Adipocyte (in vitro differentiated cells): Measurements from ENCODE around the gene SNRNP35.
A peak's percentile ranks its signal among the peaks of the same experiment; 100 is the strongest.
"Not testable (repeated sequence)": the region's sequence is repeated elsewhere in the genome, so short reads cannot be mapped to it uniquely, and the experiment has no call there.

ENCODE experiments used
- DNase-seq: peaks from one replicate; pipeline ENCODE4 v3.0.0-alpha.2; 2015; ENCODE audit warnings: low read depth
- H3K27me3 ChIP-seq: replicated peaks from 2 replicates; pipeline ENCODE4 v1.7.0; 2013; ENCODE audit warnings: mild to moderate bottlenecking, low read length, moderate library complexity; ENCODE audit not compliant: control insufficient read depth, insufficient read depth
- H3K36me3 ChIP-seq: 2 replicates; pipeline ENCODE4 v1.7.0; 2013; ENCODE audit warnings: low read length, mild to moderate bottlenecking, moderate library complexity; ENCODE audit not compliant: control insufficient read depth, insufficient read depth, severe bottlenecking
- H3K4me1 ChIP-seq: 2 replicates; pipeline ENCODE4 v1.7.0; 2013; ENCODE audit warnings: mild to moderate bottlenecking, low read length, moderate library complexity; ENCODE audit not compliant: control insufficient read depth, insufficient read depth
- H3K4me3 ChIP-seq: 2 replicates; pipeline ENCODE4 v1.7.0; 2013; ENCODE audit warnings: mild to moderate bottlenecking, low read length, moderate library complexity
- H3K9ac ChIP-seq: 2 replicates; pipeline ENCODE4 v1.7.0; 2013; ENCODE audit warnings: mild to moderate bottlenecking, low read length, moderate library complexity
- H3K9me3 ChIP-seq: 2 replicates; pipeline ENCODE4 v1.7.0; 2013; ENCODE audit warnings: mild to moderate bottlenecking, low read length, moderate library complexity; ENCODE audit not compliant: control insufficient read depth

The SNRNP35 gene

GRCh38 chr12:123457980-123458779 is at the start of gene SNRNP35:
TSS of gene SNRNP35 (plus strand) at chr12:123458139. CDS start at chr12:123465541, 7,402 bp downstream.
- no peaks in the 10 kb centered on the region for H3K9me3 ChIP-seq
- no peaks in the 10 kb centered on the region for H3K36me3 ChIP-seq
- peak; percentile 90 for DNase-seq
- H3K4me1 ChIP-seq = peaks cover 4% of the 10 kb centered on the region
- no peaks in the 10 kb centered on the region for H3K27me3 ChIP-seq
- peak within 1 kb of the TSS; percentile 97 for H3K9ac ChIP-seq
- peak within 1 kb of the TSS; percentile 91 for H3K4me3 ChIP-seq

- H3K36me3 ChIP-seq = peaks cover 49% of the 10 kb centered on the region
- not testable (repeated sequence) for DNase-seq
Measured at GRCh38 chr12:123408619-123409018, 49.3 kb upstream of the SNRNP35 start.

GRCh38 chr12:123409284-123410040 is 48.5 kb upstream of the SNRNP35 start:
- not testable (repeated sequence) for H3K4me1 ChIP-seq, H3K9ac ChIP-seq, H3K4me3 ChIP-seq, H3K27me3 ChIP-seq, H3K9me3 ChIP-seq, DNase-seq
- H3K36me3 ChIP-seq = peaks cover 41% of the 10 kb centered on the region

More at GRCh38 chr12:123408619-123409018, 49.3 kb upstream of the SNRNP35 start:
- not testable (repeated sequence) for H3K9ac ChIP-seq, H3K4me3 ChIP-seq, H3K4me1 ChIP-seq, H3K9me3 ChIP-seq, H3K27me3 ChIP-seq

GRCh38 chr12:123410041-123410412 is 47.9 kb upstream of the SNRNP35 start:
- DNase-seq = no peak
- H3K36me3 ChIP-seq = peaks cover 35% of the 10 kb centered on the region
- H3K4me1 ChIP-seq = no peaks in the 10 kb centered on the region
- H3K9ac ChIP-seq = no peak overlapping the region
- no peak overlapping the region for H3K4me3 ChIP-seq
- no peaks in the 10 kb centered on the region for H3K27me3 ChIP-seq
- no peaks in the 10 kb centered on the region for H3K9me3 ChIP-seq

GRCh38 chr12:123421314-123421713 is 36.6 kb upstream of the SNRNP35 start:
- no peak overlapping the region for H3K9ac ChIP-seq
- peaks cover 3% of the 10 kb centered on the region for H3K4me1 ChIP-seq
- no peaks in the 10 kb centered on the region for H3K9me3 ChIP-seq
- DNase-seq = no peak
- no peaks in the 10 kb centered on the region for H3K27me3 ChIP-seq
- peaks cover 16% of the 10 kb centered on the region for H3K36me3 ChIP-seq
- H3K4me3 ChIP-seq = no peak overlapping the region

GRCh38 chr12:123427036-123427769 is 30.7 kb upstream of the SNRNP35 start:
- DNase-seq = no peak
- Histone ChIP-seq H3K36me3 (peaks cover 21% of the 10 kb centered on the region), H3K4me1 (no peaks in the 10 kb centered on the region), H3K27me3 (no peaks in the 10 kb centered on the region), H3K9ac (no peak overlapping the region), H3K4me3 (no peak overlapping the region), H3K9me3 (no peaks in the 10 kb centered on the region)

GRCh38 chr12:123428591-123428990 is 29.3 kb upstream of the SNRNP35 start:
- no peaks in the 10 kb centered on the region for H3K27me3 ChIP-seq
- no peak overlapping the region for H3K9ac ChIP-seq
- peaks cover 7% of the 10 kb centered on the region for H3K4me1 ChIP-seq
- H3K4me3 ChIP-seq = no peak overlapping the region
- DNase-seq = no peak
- peaks cover 14% of the 10 kb centered on the region for H3K36me3 ChIP-seq
- no peaks in the 10 kb centered on the region for H3K9me3 ChIP-seq

GRCh38 chr12:123429101-123429500 is 28.8 kb upstream of the SNRNP35 start:
- DNase-seq, H3K9me3 ChIP-seq, H3K9ac ChIP-seq, H3K27me3 ChIP-seq, H3K4me3 ChIP-seq, H3K4me1 ChIP-seq: not testable (repeated sequence)
- H3K36me3 ChIP-seq = peaks cover 14% of the 10 kb centered on the region

GRCh38 chr12:123431951-123432817 is 25.8 kb upstream of the SNRNP35 start:
- DNase-seq = not testable (repeated sequence)
- peak overlapping the region; percentile 34 for H3K9ac ChIP-seq

GRCh38 chr12:123433615-123434014 is 24.3 kb upstream of the SNRNP35 start:
- Histone ChIP-seq H3K4me3 (no peak overlapping the region), H3K36me3 (peaks cover 7% of the 10 kb centered on the region), H3K27me3 (no peaks in the 10 kb centered on the region), H3K9me3 (no peaks in the 10 kb centered on the region), H3K4me1 (peaks cover 16% of the 10 kb centered on the region), H3K9ac (no peak overlapping the region)
- DNase-seq = no peak

More at GRCh38 chr12:123431951-123432817, 25.8 kb upstream of the SNRNP35 start:
- peaks cover 14% of the 10 kb centered on the region for H3K36me3 ChIP-seq
- peaks cover 16% of the 10 kb centered on the region for H3K4me1 ChIP-seq
- H3K4me3 ChIP-seq = peak overlapping the region; percentile 58
- not testable (repeated sequence) for H3K9me3 ChIP-seq, H3K27me3 ChIP-seq
